ACHN (cell line): ENCODE measurements around the gene RERG.

ENCODE experiments used
- DNase-seq: peaks from one replicate; pipeline ENCODE4 v3.0.0-alpha.2; 2015
- in situ Hi-C: cut with HindIII; loops from 2 replicates; pipeline ENCODE4 v1.10.0; 2017; ENCODE audit warnings: low sequenced_read_pairs, low pct_ligation_motif_present, low pct_unique_long_range_greater_than_20kb

RERG gene

GRCh38 chr12:15196678-15197505 lies 24.3 kb downstream of the RERG start:
- DNase-seq: no peak
- in situ Hi-C loops: no loop called here

GRCh38 chr12:15196221-15196620 lies 25.0 kb downstream of the RERG start:
- in situ Hi-C loops: no loop called here
- no peak for DNase-seq

- no peak for DNase-seq
- in situ Hi-C loops: no loop called here
These were observed 26.5 kb downstream of the RERG start for GRCh38 chr12:15194456-15195368.

GRCh38 chr12:15193946-15194345 lies 27.3 kb downstream of the RERG start:
- DNase-seq: no peak
- in situ Hi-C loops: no loop called here

- no peak for DNase-seq
- in situ Hi-C loops: no loop called here
These were observed 28.5 kb downstream of the RERG start for GRCh38 chr12:15192720-15193119.

GRCh38 chr12:15188127-15188526 lies 33.1 kb downstream of the RERG start:
- in situ Hi-C loops: no loop called here
- no peak for DNase-seq

- in situ Hi-C loops: no loop called here
- no peak for DNase-seq
These were observed 34.6 kb downstream of the RERG start for GRCh38 chr12:15186597-15186996.

- DNase-seq: no peak
- in situ Hi-C loops: no loop called here
These were observed 36.7 kb downstream of the RERG start for GRCh38 chr12:15184484-15184883.

GRCh38 chr12:15183821-15184220 lies 37.4 kb downstream of the RERG start:
- in situ Hi-C loops: no loop called here

GRCh38 chr12:15181017-15181683 lies 40.1 kb downstream of the RERG start:
- no peak for DNase-seq
- in situ Hi-C loops: no loop called here

More at GRCh38 chr12:15183821-15184220, 37.4 kb downstream of the RERG start:
- no peak for DNase-seq

- in situ Hi-C loops: no loop called here
- DNase-seq: no peak
These were observed 40.9 kb downstream of the RERG start for GRCh38 chr12:15180325-15180724.

- DNase-seq: no peak
- in situ Hi-C loops: no loop called here
These were observed 41.5 kb downstream of the RERG start for GRCh38 chr12:15179672-15180071.

- in situ Hi-C loops: no loop called here
- DNase-seq: no peak
These were observed 48.1 kb downstream of the RERG start for GRCh38 chr12:15173142-15173541.

GRCh38 chr12:15172060-15172822 lies 49.0 kb downstream of the RERG start:
- in situ Hi-C loops: no loop called here

GRCh38 chr12:15171012-15171655 lies 50.1 kb downstream of the RERG start:
- in situ Hi-C loops: no loop called here
- DNase-seq: peak; percentile 34

More at GRCh38 chr12:15172060-15172822, 49.0 kb downstream of the RERG start:
- DNase-seq: no peak

GRCh38 chr12:15168026-15168678 lies 53.1 kb downstream of the RERG start:
- no peak for DNase-seq
- in situ Hi-C loops: no loop called here

- DNase-seq: peak; percentile 49
- in situ Hi-C loops: no loop called here
These were observed 56.1 kb downstream of the RERG start for GRCh38 chr12:15165012-15165659.
